Lower lobe of right lung (tissue), 2 donors: Measurements from ENCODE around the gene ZBTB21. TPM values are rescaled to one million over a fixed set of nuclear protein-coding genes. Genes with fewer than 3 reads are reported as not detected.

Source experiments
- ATAC-seq, 2 donors: fragments of 200-7000 bp; cut with Tn5 transposase; one replicate each; pipeline ENCODE4 v1.9.1; 2020 to 2022; ENCODE audit warnings: mild to moderate bottlenecking in 2 of 2, moderate library complexity in 2 of 2
- DNase-seq: peaks from one replicate; pipeline ENCODE4 v3.0.0-alpha.2; 2020
- H3K27ac ChIP-seq: fragments of 200-600 bp; one replicate; pipeline ENCODE4 v1.8.0; 2022
- H3K27me3 ChIP-seq: fragments of 200-600 bp; one replicate; pipeline ENCODE4 v1.8.0; 2022; ENCODE audit warnings: low read depth
- H3K36me3 ChIP-seq: fragments of 200-600 bp; one replicate; pipeline ENCODE4 v1.8.0; 2022; ENCODE audit warnings: mild to moderate bottlenecking
- H3K4me1 ChIP-seq: fragments of 200-600 bp; one replicate; pipeline ENCODE4 v1.8.0; 2022
- H3K4me3 ChIP-seq: fragments of 200-600 bp; one replicate; pipeline ENCODE4 v1.8.0; 2022; ENCODE audit warnings: mild to moderate bottlenecking
- H3K9me3 ChIP-seq: fragments of 200-600 bp; one replicate; pipeline ENCODE4 v1.8.0; 2022
- intact Hi-C: fragments of 100-400 bp; cut with DNase I; formaldehyde crosslinking; loops from one replicate; pipeline ENCODE4 v1.11.0; 2022
- total RNA-seq: library from RNA; stranded (reverse); fragmentation: NEBNext Ultra II Directional; extraction: Animal tissue kit (Norgen Biotek cat#: 25700); gene quantifications from one replicate; pipeline ENCODE4 v1.2.1, GENCODE V29; 2021
- TF ChIP-seq, protein P1 (sequence below): fragments of 200-600 bp; IDR thresholded peaks from one replicate; pipeline ENCODE4 v1.8.0; 2022; ENCODE audit warnings: antibody characterized with exemption, mild to moderate bottlenecking
- donor health status: DM: no; HTN: yes; CAD: no; lungs with severe emphysema.

The ZBTB21 gene
- total RNA-seq, 1 donor from 2014 or later, result 15.6 TPM

GRCh38 chr21:42006765-42007164, 3.4 kb downstream of the ZBTB21 start:
- Histone ChIP-seq H3K27ac (no peak overlapping the region), H3K4me3 (no peak overlapping the region), H3K4me1 (peaks cover 13% of the 10 kb centered on the region), H3K36me3 (no peaks in the 10 kb centered on the region), H3K27me3 (no peaks in the 10 kb centered on the region), H3K9me3 (no peaks in the 10 kb centered on the region)
- no peak for DNase-seq
- intact Hi-C loops, result no loop called here
- TF ChIP-seq, protein P1, sequence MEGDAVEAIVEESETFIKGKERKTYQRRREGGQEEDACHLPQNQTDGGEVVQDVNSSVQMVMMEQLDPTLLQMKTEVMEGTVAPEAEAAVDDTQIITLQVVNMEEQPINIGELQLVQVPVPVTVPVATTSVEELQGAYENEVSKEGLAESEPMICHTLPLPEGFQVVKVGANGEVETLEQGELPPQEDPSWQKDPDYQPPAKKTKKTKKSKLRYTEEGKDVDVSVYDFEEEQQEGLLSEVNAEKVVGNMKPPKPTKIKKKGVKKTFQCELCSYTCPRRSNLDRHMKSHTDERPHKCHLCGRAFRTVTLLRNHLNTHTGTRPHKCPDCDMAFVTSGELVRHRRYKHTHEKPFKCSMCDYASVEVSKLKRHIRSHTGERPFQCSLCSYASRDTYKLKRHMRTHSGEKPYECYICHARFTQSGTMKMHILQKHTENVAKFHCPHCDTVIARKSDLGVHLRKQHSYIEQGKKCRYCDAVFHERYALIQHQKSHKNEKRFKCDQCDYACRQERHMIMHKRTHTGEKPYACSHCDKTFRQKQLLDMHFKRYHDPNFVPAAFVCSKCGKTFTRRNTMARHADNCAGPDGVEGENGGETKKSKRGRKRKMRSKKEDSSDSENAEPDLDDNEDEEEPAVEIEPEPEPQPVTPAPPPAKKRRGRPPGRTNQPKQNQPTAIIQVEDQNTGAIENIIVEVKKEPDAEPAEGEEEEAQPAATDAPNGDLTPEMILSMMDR, result no peak
- ATAC-seq, result no peak

- Histone ChIP-seq H3K36me3 (peaks cover 13% of the 10 kb centered on the region), H3K4me3 (no peak overlapping the region), H3K27ac (no peak overlapping the region), H3K4me1 (peaks cover 7% of the 10 kb centered on the region), H3K27me3 (no peaks in the 10 kb centered on the region), H3K9me3 (no peaks in the 10 kb centered on the region)
- DNase-seq (no peak), ATAC-seq (no peak)
- intact Hi-C loops, result no loop called here
- TF ChIP-seq, protein P1, result no peak
Measured at GRCh38 chr21:42004406-42005199, 5.6 kb downstream of the ZBTB21 start.

DNA sequence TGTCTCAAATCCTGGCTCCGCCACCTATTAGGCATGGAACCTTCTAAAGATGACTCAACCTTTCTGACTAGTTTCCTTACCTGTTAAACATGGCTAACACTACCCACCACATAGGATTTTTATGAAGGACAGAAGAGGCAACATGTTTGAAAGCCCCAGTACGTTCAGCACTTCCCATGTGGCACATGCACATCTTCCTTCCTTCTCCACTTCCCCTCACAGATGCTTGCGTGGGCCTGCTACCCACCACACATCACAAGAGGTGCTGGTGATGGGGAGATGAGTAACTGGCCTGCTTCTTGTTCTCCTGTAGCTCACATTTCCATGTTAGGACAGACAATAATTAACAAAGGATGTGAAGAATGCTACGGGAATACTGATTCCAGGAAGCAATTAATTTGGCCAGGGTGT, 7.1 kb downstream of the ZBTB21 start:
- Histone ChIP-seq H3K9me3 (no peaks in the 10 kb centered on the region), H3K36me3 (peaks cover 14% of the 10 kb centered on the region), H3K27me3 (no peaks in the 10 kb centered on the region), H3K4me1 (no peaks in the 10 kb centered on the region), H3K4me3 (no peak overlapping the region), H3K27ac (no peak overlapping the region)
- DNase-seq (no peak), ATAC-seq (no peak)
- TF ChIP-seq, protein P1, result no peak
- intact Hi-C loops, result no loop called here

GRCh38 chr21:42002421-42002958, 7.7 kb downstream of the ZBTB21 start:
- no peak overlapping the region for H3K27ac ChIP-seq
- no peak for DNase-seq
- H3K4me1 ChIP-seq, result no peaks in the 10 kb centered on the region
- H3K9me3 ChIP-seq, result no peaks in the 10 kb centered on the region
- no peak overlapping the region for H3K4me3 ChIP-seq
- intact Hi-C loops, result no loop called here
- H3K36me3 ChIP-seq, result peaks cover 14% of the 10 kb centered on the region
- ATAC-seq, result no peak
- TF ChIP-seq, protein P1, result no peak
- no peaks in the 10 kb centered on the region for H3K27me3 ChIP-seq

GRCh38 chr21:42001781-42002180, 8.4 kb downstream of the ZBTB21 start:
- TF ChIP-seq, protein P1, result no peak
- no peaks in the 10 kb centered on the region for H3K4me1 ChIP-seq
- DNase-seq, result no peak
- H3K4me3 ChIP-seq, result no peak overlapping the region
- H3K36me3 ChIP-seq, result peaks cover 14% of the 10 kb centered on the region
- no peak overlapping the region for H3K27ac ChIP-seq
- H3K9me3 ChIP-seq, result no peaks in the 10 kb centered on the region
- ATAC-seq, result no peak
- H3K27me3 ChIP-seq, result no peaks in the 10 kb centered on the region
- intact Hi-C loops, result no loop called here
